Thyroid gland (tissue), 4 donors: ENCODE results near the gene NKTR. TPM values are rescaled to one million over a fixed set of nuclear protein-coding genes. Genes with fewer than 3 reads are reported as not detected.
A peak's percentile ranks its signal among the peaks of the same experiment; 100 is the strongest.
"Not testable (repeated sequence)": the region's sequence is repeated elsewhere in the genome, so short reads cannot be mapped to it uniquely, and the experiment has no call there.

Experiments used
- DNase-seq, 2 donors: peaks; one replicate each; pipeline ENCODE4 v3.0.0-alpha.2; 2019
- H3K27ac ChIP-seq, 3 donors: fragments of 200-600 bp; sonication (generic); 1 replicate in 2 of 3; 2 replicates in 1 of 3; pipeline ENCODE4 v1.5.1; 2016 to 2019; ENCODE audit warnings: mild to moderate bottlenecking in 1 of 3, moderate library complexity in 1 of 3
- H3K27me3 ChIP-seq: fragments of 200-600 bp; sonication (generic); one replicate; pipeline ENCODE4 v1.5.1; 2019
- H3K36me3 ChIP-seq, 2 donors: fragments of 200-600 bp; sonication (generic); one replicate each; pipeline ENCODE4 v1.5.1; 2016 to 2019
- H3K4me1 ChIP-seq, 2 donors: fragments of 200-600 bp; sonication (generic); one replicate each; pipeline ENCODE4 v1.5.1; 2017 to 2019
- H3K4me3 ChIP-seq, 3 donors: fragments of 200-600 bp; sonication (generic); replicated peaks in 1 of 3; 1 replicate in 2 of 3; 2 replicates in 1 of 3; pipeline ENCODE4 v1.5.1; 2016; ENCODE audit warnings: mild to moderate bottlenecking in 1 of 3
- H3K9me3 ChIP-seq: fragments of 200-600 bp; sonication (generic); one replicate; pipeline ENCODE4 v1.5.1; 2017
- POLR2A ChIP-seq, 2 donors: fragments of 450-650 bp; IDR thresholded peaks; one replicate each; pipeline ENCODE4 v1.6.1; 2017; ENCODE audit warnings: antibody characterized with exemption in 2 of 2, mild to moderate bottlenecking in 2 of 2, moderate library complexity in 1 of 2
- WGBS, 2 donors: methylation state at CpG; one replicate each; pipeline ENCODE4 v1.1.5; 2017; 5-methylcytosine and 5-hydroxymethylcytosine counted together
- intact Hi-C: fragments of 100-400 bp; cut with DNase I; formaldehyde crosslinking; loops from one replicate; pipeline ENCODE4 v1.15.1; 2023
- total RNA-seq, 4 donors: library from RNA; depleted of rRNA; stranded (reverse); fragments of >200 nt; gene quantifications; one replicate each; pipeline ENCODE4 v1.2.3, GENCODE V29; 2016
- TF ChIP-seq, protein P1 (sequence below), 6 experiments: fragments of 200-600 bp in 3 of 6; fragments of 450-650 bp in 3 of 6; sonication (generic) in 3 of 6; IDR thresholded peaks; one replicate each; pipeline ENCODE4 v1.5.1; 2016 to 2019; ENCODE audit warnings: antibody characterized with exemption in 6 of 6, mild to moderate bottlenecking in 2 of 6, inconsistent platforms in 1 of 6, moderate library complexity in 1 of 6

NKTR gene
- total RNA-seq, 4 donors from 2014 or later: 157 to 383 (median 197) TPM

GRCh38 chr3:42562047-42562907, 38.2 kb upstream of the NKTR start:
- H3K36me3 ChIP-seq: peaks cover 27 to 39% of the 10 kb centered on the region in 2 donors

GRCh38 chr3:42569593-42570142, 30.8 kb upstream of the NKTR start:
- TF ChIP-seq, protein P1, sequence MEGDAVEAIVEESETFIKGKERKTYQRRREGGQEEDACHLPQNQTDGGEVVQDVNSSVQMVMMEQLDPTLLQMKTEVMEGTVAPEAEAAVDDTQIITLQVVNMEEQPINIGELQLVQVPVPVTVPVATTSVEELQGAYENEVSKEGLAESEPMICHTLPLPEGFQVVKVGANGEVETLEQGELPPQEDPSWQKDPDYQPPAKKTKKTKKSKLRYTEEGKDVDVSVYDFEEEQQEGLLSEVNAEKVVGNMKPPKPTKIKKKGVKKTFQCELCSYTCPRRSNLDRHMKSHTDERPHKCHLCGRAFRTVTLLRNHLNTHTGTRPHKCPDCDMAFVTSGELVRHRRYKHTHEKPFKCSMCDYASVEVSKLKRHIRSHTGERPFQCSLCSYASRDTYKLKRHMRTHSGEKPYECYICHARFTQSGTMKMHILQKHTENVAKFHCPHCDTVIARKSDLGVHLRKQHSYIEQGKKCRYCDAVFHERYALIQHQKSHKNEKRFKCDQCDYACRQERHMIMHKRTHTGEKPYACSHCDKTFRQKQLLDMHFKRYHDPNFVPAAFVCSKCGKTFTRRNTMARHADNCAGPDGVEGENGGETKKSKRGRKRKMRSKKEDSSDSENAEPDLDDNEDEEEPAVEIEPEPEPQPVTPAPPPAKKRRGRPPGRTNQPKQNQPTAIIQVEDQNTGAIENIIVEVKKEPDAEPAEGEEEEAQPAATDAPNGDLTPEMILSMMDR (IDR thresholded peaks at IDR 0.05): no peak
- no peak for TF ChIP-seq POLR2A (IDR thresholded peaks at IDR 0.05)
- 83 to 86% methylated on average over 2 of the region's 2 CpGs for WGBS, 2 donors
- no peaks in the 10 kb centered on the region for H3K4me1 ChIP-seq
- intact Hi-C loops: no loop called here
- H3K36me3 ChIP-seq: peaks cover 13% of the 10 kb centered on the region in 2 donors
- H3K4me3 ChIP-seq: no peak overlapping the region
- no peaks in the 10 kb centered on the region for H3K9me3 ChIP-seq
- H3K27me3 ChIP-seq: no peaks in the 10 kb centered on the region
- DNase-seq: no peak
- H3K27ac ChIP-seq: no peak overlapping the region

More at GRCh38 chr3:42562047-42562907, 38.2 kb upstream of the NKTR start:
- Histone ChIP-seq H3K27me3 (no peaks in the 10 kb centered on the region), H3K27ac (no peak overlapping the region), H3K4me3 (no peak overlapping the region), H3K9me3 (no peaks in the 10 kb centered on the region), H3K4me1 (no peaks in the 10 kb centered on the region)
- no peak for TF ChIP-seq POLR2A (IDR thresholded peaks at IDR 0.05)
- TF ChIP-seq, protein P1 (IDR thresholded peaks at IDR 0.05): no peak
- no peak for DNase-seq
- 68 to 82% methylated on average over 3 of the region's 3 CpGs for WGBS, 2 donors
- intact Hi-C loops: no loop called here

DNA sequence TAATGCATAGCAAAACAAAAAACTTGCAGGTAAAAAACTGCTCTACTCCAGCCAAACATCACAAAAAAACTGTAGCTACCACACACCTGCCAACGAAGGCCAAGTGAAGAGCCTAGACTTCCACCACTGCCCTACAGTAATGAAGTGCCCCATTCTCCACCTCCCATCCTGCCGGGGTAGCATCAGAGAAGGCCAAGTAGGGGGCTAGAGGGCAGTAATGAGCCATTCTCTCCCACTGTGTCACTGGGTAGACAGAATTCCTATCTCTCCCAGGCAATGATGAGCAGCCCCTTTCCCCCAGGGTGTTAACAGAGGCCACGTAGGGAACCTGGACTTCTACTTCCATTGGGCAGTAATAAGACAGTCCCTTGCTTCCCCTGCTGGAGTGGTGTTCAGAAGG, 28.2 kb upstream of the NKTR start:
- WGBS, 2 donors: 54 to 66% methylated on average over 3 of the region's 3 CpGs
- intact Hi-C loops: no loop called here
- H3K36me3 ChIP-seq: peaks cover 2 to 5% of the 10 kb centered on the region in 2 donors

DNA sequence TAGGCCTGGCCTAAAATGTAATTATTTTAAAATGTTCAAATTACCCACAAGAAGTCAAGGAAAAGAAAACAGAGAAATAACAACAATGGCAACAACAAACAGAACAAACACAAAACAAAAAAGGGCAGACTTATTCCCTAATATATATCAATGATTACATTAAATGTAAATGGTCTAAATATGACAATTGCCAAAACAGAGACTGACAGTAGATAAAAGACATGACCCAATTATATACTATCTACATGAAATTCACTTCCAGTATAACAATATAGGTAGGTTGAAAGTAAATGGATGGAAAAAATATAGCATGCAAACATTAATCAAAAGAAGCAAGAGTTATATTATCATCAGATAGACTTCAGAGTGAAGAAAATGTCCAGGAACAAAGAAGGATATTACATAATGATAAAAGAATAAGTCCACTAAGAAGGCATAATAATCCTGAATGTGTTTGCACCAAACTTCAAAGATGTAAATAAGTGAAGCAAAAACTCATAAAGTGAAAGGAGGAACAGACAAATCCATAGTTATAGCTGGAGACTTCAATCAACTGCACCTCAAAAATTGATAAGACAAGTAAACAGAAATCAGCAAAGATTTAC, 25.2 kb upstream of the NKTR start:
- Histone ChIP-seq H3K36me3 (no peaks in the 10 kb centered on the region), H3K27me3 (no peaks in the 10 kb centered on the region), H3K4me1 (peaks cover 0 to 3% of the 10 kb centered on the region in 2 donors), H3K4me3 (no peak overlapping the region), H3K9me3 (no peaks in the 10 kb centered on the region), H3K27ac (no peak overlapping the region)
- intact Hi-C loops: no loop called here
- DNase-seq: no peak
- TF ChIP-seq, protein P1 (IDR thresholded peaks at IDR 0.05): no peak

More for the DNA sequence above, 28.2 kb upstream of the NKTR start:
- H3K4me1 ChIP-seq: no peaks in the 10 kb centered on the region
- H3K4me3 ChIP-seq: no peak overlapping the region
- no peaks in the 10 kb centered on the region for H3K27me3 ChIP-seq
- no peaks in the 10 kb centered on the region for H3K9me3 ChIP-seq
- peak; percentile 21 to 32 for DNase-seq
- TF ChIP-seq, protein P1 (IDR thresholded peaks at IDR 0.05): peak in 3 of 6 experiments; percentile 15 to 33 (median 25)
- TF ChIP-seq POLR2A (IDR thresholded peaks at IDR 0.05): no peak
- no peak overlapping the region for H3K27ac ChIP-seq

DNA sequence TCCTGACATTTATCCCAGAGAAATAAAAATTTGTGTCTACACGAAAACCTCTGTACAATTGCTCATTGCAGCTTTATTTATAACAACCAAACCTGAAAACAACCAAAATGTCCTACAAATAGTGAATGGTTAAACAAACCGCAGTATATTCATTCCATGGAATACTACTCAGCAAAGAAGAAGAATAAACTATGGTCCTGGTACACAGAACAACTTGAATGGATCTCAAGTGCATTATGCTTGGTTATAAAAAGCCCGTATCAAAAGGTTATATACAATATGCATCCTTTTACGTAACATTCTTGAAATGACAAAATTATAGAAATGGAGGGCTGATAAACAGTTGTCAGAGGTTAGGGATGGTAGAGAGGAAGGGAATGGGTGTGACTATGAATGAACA, 22.4 kb upstream of the NKTR start:
- DNase-seq: no peak
- Histone ChIP-seq H3K4me3 (no peak overlapping the region), H3K27me3 (no peaks in the 10 kb centered on the region), H3K9me3 (no peaks in the 10 kb centered on the region), H3K36me3 (no peaks in the 10 kb centered on the region), H3K4me1 (peaks cover 8 to 11% of the 10 kb centered on the region in 2 donors), H3K27ac (no peak overlapping the region)
- TF ChIP-seq, protein P1 (IDR thresholded peaks at IDR 0.05): no peak
- TF ChIP-seq POLR2A (IDR thresholded peaks at IDR 0.05): no peak
- WGBS, 2 donors: 95 to 96% methylated on average over 4 of the region's 4 CpGs
- intact Hi-C loops: no loop called here

DNA sequence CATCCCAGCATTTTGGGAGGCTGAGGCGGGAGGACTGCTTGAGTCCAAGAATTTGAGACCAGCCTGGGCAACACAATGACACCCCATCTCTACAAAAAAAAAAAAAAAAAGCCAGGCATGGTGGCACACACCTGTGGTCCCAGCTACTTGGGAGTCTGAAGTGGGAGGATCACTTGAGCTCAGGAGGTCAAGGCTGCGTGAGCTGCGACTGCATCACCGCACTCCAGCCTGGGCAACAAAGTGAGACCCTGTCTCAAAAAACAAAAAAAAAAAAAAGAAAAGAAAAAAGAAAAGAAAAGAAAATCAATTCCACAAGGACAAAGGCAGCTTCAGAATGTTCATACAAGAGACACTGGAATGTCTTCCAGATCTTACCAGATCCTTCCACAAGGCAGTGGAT, 21.1 kb upstream of the NKTR start:
- H3K27me3 ChIP-seq, H3K36me3 ChIP-seq, intact Hi-C loops, H3K9me3 ChIP-seq, DNase-seq, H3K4me3 ChIP-seq, H3K27ac ChIP-seq: not testable (repeated sequence)
- peaks cover 8 to 11% of the 10 kb centered on the region in 2 donors for H3K4me1 ChIP-seq
- WGBS, 2 donors: 94 to 99% methylated on average over 4 of the region's 4 CpGs
